Chondrocyte (in vitro differentiated cells): Measurements from ENCODE around the gene TBL1Y. TPM values are rescaled to one million over a fixed set of nuclear protein-coding genes. Genes with fewer than 3 reads are reported as not detected.

Experiments
- DNase-seq: peaks from one replicate; pipeline ENCODE4 v3.0.0; 2021; ENCODE audit warnings: mixed read lengths, low spot score
- H3K27ac Mint-ChIP-seq: one replicate; pipeline ENCODE4 v1.8.0; 2021; ENCODE audit warnings: mild to moderate bottlenecking, moderate library complexity, mixed read lengths; ENCODE audit not compliant: unreplicated experiment
- H3K27me3 Mint-ChIP-seq: 2 replicates; pipeline ENCODE4 v1.8.0; 2021; ENCODE audit warnings: low read depth, mixed read lengths
- H3K36me3 Mint-ChIP-seq: 2 replicates; pipeline ENCODE4 v1.8.0; 2021; ENCODE audit warnings: low read depth, mixed read lengths
- H3K4me1 Mint-ChIP-seq: 2 replicates; pipeline ENCODE4 v1.8.0; 2021; ENCODE audit warnings: low read depth, mild to moderate bottlenecking, mixed read lengths
- H3K4me3 Mint-ChIP-seq: one replicate; pipeline ENCODE4 v1.8.0; 2021; ENCODE audit warnings: mild to moderate bottlenecking, moderate library complexity, mixed read lengths; ENCODE audit not compliant: unreplicated experiment
- H3K9me3 Mint-ChIP-seq: 2 replicates; pipeline ENCODE4 v1.8.0; 2021; ENCODE audit warnings: low read depth, mixed read lengths
- total RNA-seq: library from RNA; stranded (reverse); gene quantifications from 3 replicates; pipeline ENCODE4 v1.2.1, GENCODE V29; 2021
- TF ChIP-seq, protein P1 (sequence below): fragments of 200-600 bp; sonication (generic); IDR thresholded peaks from 2 replicates; pipeline ENCODE4 v1.5.0; 2021; ENCODE audit warnings: antibody characterized with exemption, mild to moderate bottlenecking, moderate library complexity

TBL1Y gene
- total RNA-seq, 1 donor from 2014 or later: not detected

DNA sequence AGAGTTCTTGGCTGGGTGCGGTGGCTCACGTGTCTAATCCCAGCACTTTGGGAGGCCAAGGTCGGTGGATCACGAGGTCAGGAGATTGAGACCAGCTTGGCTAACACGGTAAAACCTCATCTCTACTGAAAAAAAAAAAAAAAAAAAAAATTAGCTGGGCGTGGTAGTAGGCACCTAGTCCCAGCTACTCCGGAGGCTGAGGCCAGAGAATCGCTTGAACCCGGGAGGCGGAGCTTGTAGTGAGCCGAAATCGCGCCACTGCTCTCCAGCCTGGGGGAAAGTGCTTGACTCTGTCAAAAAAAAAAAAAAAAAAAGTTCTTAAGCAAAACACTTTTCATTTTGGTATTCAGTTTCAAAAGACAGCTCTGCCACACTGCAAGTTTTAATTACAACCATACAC is 37.9 kb downstream of the TBL1Y start:
- H3K9me3 Mint-ChIP-seq: no peaks in the 10 kb centered on the region
- no peaks in the 10 kb centered on the region for H3K36me3 Mint-ChIP-seq
- H3K27me3 Mint-ChIP-seq: no peaks in the 10 kb centered on the region
- no peaks in the 10 kb centered on the region for H3K4me1 Mint-ChIP-seq
- DNase-seq: no peak
- TF ChIP-seq, protein P1, sequence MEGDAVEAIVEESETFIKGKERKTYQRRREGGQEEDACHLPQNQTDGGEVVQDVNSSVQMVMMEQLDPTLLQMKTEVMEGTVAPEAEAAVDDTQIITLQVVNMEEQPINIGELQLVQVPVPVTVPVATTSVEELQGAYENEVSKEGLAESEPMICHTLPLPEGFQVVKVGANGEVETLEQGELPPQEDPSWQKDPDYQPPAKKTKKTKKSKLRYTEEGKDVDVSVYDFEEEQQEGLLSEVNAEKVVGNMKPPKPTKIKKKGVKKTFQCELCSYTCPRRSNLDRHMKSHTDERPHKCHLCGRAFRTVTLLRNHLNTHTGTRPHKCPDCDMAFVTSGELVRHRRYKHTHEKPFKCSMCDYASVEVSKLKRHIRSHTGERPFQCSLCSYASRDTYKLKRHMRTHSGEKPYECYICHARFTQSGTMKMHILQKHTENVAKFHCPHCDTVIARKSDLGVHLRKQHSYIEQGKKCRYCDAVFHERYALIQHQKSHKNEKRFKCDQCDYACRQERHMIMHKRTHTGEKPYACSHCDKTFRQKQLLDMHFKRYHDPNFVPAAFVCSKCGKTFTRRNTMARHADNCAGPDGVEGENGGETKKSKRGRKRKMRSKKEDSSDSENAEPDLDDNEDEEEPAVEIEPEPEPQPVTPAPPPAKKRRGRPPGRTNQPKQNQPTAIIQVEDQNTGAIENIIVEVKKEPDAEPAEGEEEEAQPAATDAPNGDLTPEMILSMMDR: no peak
- no peak overlapping the region for H3K4me3 Mint-ChIP-seq
- H3K27ac Mint-ChIP-seq: no peak overlapping the region

DNA sequence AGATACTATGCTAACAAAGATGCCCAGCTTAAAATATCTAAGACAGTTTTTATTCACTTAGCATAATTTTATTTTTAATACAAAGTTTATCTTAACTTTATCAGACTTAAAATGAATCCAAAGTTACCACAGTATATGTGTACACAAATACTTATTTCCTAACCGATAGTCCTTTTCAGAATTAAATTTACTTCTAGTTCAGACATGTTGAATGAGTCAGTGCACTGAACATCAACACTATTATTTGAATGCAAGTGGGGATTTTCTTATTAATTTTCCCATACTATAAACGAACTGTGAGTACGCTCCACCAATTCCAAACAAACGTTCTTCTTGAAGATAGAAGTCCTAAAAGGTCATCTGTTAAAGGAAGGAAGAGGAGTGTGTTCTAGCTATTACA is 39.5 kb downstream of the TBL1Y start:
- H3K36me3 Mint-ChIP-seq: no peaks in the 10 kb centered on the region

DNA sequence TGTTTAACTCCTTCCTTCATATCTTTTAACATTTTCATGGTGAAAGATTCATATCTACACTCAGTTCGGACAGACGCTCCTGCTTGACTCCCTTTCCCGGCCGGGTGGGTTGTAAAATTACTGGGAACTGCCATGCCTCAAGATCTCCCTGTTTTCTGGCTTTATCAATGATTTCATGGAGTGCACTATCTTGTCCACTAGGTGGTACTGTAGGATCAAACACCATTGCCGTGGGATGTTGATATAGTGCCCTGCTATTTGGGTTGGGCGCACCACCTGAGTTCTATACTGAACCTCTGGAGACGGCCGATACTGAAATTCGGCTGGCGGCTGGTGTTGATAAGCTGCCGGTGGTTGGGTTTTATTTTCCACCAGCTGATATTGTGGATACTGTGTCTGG is 54.2 kb downstream of the TBL1Y start:
- no peak for DNase-seq
- no peak overlapping the region for H3K27ac Mint-ChIP-seq

More for the DNA sequence above, 39.5 kb downstream of the TBL1Y start:
- TF ChIP-seq, protein P1: no peak
- no peaks in the 10 kb centered on the region for H3K9me3 Mint-ChIP-seq
- H3K4me1 Mint-ChIP-seq: no peaks in the 10 kb centered on the region
- no peak for DNase-seq
- no peaks in the 10 kb centered on the region for H3K27me3 Mint-ChIP-seq
- H3K27ac Mint-ChIP-seq: no peak overlapping the region
- no peak overlapping the region for H3K4me3 Mint-ChIP-seq

DNA sequence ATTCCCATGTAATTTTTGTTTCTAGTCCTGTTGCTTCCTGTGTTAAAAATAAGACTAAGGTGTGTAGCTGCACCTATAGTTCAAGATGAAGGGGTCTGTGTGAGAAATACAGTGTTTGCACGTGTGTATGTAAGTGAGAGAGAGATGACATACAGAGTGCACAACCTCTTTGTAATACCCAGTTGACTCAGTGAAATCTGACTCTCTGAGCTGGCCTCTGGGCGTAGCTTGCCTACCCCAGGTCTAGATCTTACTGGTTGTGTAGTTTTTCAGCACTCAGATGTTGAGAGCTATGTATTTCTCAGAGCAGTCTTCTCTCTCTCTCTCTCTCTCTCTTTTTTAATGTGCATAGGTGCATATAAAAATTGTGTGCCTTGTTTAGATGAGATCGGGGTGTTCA is 56.0 kb downstream of the TBL1Y start:
- no peaks in the 10 kb centered on the region for H3K27me3 Mint-ChIP-seq
- no peaks in the 10 kb centered on the region for H3K4me1 Mint-ChIP-seq
- no peak overlapping the region for H3K4me3 Mint-ChIP-seq
- DNase-seq: no peak
- no peaks in the 10 kb centered on the region for H3K36me3 Mint-ChIP-seq
- TF ChIP-seq, protein P1: no peak
- H3K27ac Mint-ChIP-seq: no peak overlapping the region
- no peaks in the 10 kb centered on the region for H3K9me3 Mint-ChIP-seq

More for the DNA sequence above, 54.2 kb downstream of the TBL1Y start:
- no peaks in the 10 kb centered on the region for H3K9me3 Mint-ChIP-seq
- H3K36me3 Mint-ChIP-seq: no peaks in the 10 kb centered on the region
- no peaks in the 10 kb centered on the region for H3K4me1 Mint-ChIP-seq
- no peaks in the 10 kb centered on the region for H3K27me3 Mint-ChIP-seq
- H3K4me3 Mint-ChIP-seq: no peak overlapping the region
- TF ChIP-seq, protein P1: no peak

DNA sequence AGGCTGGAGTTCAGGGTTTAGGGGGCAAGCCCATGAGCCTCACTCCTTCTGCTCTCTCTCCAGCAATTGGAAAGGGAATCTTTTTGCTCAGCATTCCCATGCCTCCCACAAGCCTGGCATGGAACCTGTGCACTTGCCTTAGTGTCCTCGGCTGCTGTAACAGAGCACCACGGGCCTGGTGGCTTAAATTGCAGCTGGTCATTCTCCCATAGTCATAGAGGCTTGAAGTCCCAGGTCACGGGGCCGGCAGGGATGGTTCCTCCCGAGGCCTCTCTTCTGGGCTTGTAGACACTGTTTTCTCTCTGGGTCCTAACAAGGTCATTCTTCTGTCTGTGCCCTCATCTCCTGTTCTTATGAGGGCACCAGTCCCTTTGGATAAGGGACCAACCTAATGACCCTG is 57.2 kb downstream of the TBL1Y start:
- TF ChIP-seq, protein P1: no peak
- Mint-ChIP-seq H3K36me3 (no peaks in the 10 kb centered on the region), H3K4me1 (no peaks in the 10 kb centered on the region), H3K4me3 (no peak overlapping the region), H3K27ac (no peak overlapping the region), H3K27me3 (no peaks in the 10 kb centered on the region), H3K9me3 (no peaks in the 10 kb centered on the region)
- DNase-seq: no peak
